ENCODE measurements around the gene MPP3.
A peak's percentile ranks its signal among the peaks of the same experiment; 100 is the strongest.
"Not testable (repeated sequence)": the region's sequence is repeated elsewhere in the genome, so short reads cannot be mapped to it uniquely, and the experiment has no call there.

The MPP3 gene, protein sequence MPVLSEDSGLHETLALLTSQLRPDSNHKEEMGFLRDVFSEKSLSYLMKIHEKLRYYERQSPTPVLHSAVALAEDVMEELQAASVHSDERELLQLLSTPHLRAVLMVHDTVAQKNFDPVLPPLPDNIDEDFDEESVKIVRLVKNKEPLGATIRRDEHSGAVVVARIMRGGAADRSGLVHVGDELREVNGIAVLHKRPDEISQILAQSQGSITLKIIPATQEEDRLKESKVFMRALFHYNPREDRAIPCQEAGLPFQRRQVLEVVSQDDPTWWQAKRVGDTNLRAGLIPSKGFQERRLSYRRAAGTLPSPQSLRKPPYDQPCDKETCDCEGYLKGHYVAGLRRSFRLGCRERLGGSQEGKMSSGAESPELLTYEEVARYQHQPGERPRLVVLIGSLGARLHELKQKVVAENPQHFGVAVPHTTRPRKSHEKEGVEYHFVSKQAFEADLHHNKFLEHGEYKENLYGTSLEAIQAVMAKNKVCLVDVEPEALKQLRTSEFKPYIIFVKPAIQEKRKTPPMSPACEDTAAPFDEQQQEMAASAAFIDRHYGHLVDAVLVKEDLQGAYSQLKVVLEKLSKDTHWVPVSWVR

GRCh38 chr17:43832976-43833829 lies at the start of gene MPP3:
MPP3 (minus strand) TSS chr17:43833146; CDS start chr17:43831906, 1,240 bp downstream.
- peak; percentile 79 for DNase-seq (ENCODE audit: low spot score)

GRCh38 chr17:43881758-43882505 lies 49.0 kb upstream of the MPP3 start:
- DNase-seq (ENCODE audit: low spot score) = no peak

DNA sequence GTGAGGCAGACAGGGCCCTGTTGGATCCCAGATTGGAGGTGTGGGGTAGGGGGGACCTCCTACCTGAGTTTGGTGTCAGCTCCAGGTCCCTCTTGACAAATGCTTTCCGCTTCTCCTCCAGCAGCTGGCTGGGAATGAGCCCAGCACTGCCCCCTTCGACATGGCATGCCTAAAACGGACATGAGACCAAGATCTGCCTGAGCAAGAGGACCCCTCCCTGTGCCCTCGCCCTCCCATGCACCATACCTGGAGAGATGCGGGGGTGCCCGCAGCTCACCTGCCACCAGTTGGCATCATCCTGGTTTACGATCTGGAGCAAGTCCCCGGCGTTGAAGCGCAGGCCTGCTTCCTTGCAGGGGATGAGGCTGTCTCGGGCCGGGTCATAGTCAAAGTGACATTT lies 48.2 kb upstream of the MPP3 start:
- DNase-seq (ENCODE audit: low spot score) = no peak

GRCh38 chr17:43880420-43880991 lies 47.6 kb upstream of the MPP3 start:
- peak; percentile 83 for DNase-seq (ENCODE audit: low spot score)

- no peak for DNase-seq (ENCODE audit: low spot score)
These were observed 46.9 kb upstream of the MPP3 start for GRCh38 chr17:43879723-43880419.

GRCh38 chr17:43878260-43879175 lies 45.6 kb upstream of the MPP3 start:
- peak; percentile 93 for DNase-seq (ENCODE audit: low spot score)

- DNase-seq (ENCODE audit: low spot score) = no peak
These were observed 44.7 kb upstream of the MPP3 start for GRCh38 chr17:43877451-43878155.

- no peak for DNase-seq (ENCODE audit: low spot score)
These were observed 44.1 kb upstream of the MPP3 start for GRCh38 chr17:43877031-43877430.

- no peak for DNase-seq (ENCODE audit: low spot score)
These were observed 42.7 kb upstream of the MPP3 start for GRCh38 chr17:43875476-43876147.

DNA sequence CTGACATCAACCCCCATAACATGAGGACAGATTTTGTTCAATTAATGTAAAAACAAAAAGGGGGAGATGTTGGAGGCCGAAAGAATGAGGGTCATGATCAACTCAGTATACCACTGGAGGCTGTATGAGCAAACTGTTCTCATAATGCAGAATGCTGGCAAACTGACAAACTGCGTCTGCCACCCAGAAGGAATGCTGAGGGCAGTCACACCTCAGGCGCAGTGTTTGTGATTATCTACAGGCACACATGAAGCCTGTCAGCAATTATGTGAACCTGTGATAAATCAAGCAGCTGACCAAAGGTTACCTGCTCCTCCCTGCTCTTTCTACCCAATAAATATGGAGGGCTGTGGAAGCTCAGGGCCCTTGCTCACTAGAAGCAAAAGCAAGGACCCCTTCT lies 41.3 kb upstream of the MPP3 start:
- no peak for DNase-seq (ENCODE audit: low spot score)

DNA sequence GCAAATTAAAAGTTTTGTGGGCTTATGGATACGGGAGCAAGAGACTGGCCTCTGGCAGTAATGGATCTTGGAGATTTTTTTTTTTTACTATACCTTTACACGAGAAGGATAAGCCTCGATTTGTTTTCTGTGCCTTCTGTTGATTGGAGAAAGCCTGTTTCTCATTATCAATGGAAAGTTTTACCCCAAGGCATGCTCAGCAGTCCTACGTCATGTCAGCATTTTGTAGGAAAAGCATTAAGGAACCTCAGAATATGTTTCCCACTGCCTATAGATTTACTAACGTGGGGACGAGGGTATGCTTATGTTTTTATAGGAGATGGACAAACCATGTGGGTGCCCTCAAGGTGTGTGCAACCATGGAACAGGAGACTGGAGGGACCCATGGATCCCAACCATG lies 40.9 kb upstream of the MPP3 start:
- no peak for DNase-seq (ENCODE audit: low spot score)

GRCh38 chr17:43873091-43873490 lies 40.1 kb upstream of the MPP3 start:
- no peak for DNase-seq (ENCODE audit: low spot score)

GRCh38 chr17:43871946-43872690 lies 39.2 kb upstream of the MPP3 start:
- no peak for DNase-seq (ENCODE audit: low spot score)

DNA sequence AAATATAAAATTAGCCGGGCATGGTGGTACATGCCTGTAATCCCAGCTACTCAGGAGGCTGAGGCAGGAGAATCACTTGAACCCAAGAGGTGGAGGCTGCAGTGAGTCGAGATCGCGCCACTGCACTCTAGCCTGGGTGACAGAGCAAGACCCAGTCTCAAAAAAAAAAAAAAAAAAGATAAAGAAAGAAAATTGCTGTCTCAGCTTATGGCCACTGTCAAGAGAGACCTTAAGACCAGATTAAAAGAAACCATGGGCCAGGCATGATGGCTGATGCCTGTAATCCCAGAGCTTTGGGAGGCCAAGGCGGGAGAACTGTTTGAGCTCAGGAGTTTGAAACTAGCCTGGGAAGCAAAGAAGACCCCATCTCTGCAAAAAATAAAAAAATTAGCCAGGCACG lies 36.1 kb upstream of the MPP3 start:
- DNase-seq (ENCODE audit: low spot score) = not testable (repeated sequence)

DNA sequence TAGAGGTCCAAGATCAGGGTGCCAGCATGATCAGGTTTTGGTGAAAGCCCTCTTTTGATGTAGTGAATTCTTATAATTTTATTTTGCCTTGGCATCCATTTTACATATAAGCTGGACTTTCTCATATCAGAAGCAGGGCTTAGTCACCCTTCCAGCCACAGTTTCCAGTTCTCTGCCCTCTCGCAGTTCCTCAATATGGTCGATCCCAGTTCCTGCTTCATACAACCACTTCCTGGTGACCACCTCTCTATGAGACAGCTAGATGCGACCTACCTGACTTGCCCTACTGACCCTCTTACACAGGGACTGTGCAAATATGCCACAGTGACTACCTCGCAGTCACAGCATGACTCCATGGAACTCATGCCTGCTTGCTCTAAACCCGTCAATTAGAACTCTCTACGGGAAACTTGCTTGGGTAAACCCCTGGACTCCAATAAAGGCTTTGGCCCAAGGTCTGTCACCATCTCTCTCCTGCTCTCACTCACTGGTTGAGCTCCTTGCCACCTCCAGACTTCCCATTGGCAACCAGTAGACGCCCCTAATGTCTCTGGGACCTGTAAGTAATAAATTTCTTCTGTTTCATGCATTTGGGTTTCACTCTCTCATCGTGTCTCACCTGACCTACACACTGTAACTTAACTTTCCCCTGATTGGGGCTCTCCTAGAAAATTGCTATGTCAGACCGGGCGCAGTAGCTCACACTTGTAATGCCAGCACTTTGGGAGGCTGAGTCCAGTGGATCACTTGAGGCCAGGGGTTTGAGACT lies 35.5 kb upstream of the MPP3 start:
- DNase-seq (ENCODE audit: low spot score) = no peak

DNA sequence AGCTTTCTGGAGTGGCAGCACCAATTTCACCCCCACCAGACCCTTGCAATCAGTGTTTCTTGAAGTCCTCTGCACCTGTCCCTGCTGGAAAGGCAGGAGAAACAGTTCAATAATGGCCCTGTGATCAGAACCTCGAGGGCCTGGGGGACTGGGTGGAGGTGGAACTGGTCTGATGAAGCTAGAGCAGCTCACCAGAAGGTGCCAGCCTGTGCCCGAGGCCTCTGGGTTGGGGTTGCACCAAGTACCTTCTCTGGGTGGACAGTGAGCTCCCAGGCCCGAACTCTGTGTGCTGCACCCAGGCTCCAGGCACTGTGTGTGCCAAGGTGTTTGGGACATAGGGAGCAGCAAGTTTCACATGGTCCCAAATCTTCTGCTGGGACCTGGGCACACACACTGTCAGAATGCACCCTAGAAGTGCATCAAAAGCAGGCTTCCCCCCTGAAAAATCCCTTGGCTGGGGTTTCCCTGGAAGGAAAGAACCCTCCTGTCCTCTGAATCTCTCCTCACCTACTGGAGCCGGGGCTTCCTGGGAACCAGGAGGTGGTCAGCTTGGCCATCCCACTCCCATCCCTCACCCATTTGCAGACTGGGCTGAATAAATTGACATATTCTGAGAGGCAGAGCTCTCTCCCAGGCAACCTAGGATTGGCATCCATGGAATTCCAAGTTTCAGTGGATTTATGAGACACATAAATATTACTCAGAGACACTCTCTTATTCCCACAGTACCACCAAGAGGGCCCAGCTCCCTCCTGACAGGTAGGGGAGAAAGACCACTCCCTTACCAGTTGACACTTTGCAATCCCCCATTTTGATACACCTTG lies 31.4 kb upstream of the MPP3 start:
- no peak for DNase-seq (ENCODE audit: low spot score)
